Right lobe of liver (tissue), 4 donors: ENCODE results near the gene ARL15.

Experiments
- CTCF ChIP-seq, 4 donors: fragments of 200-600 bp in 3 of 4; fragments of 450-650 bp in 1 of 4; IDR thresholded peaks; one replicate each; pipeline versions ENCODE4 v1.5.1 to v1.8.0; 2016 to 2022; ENCODE audit warnings: antibody characterized with exemption in 4 of 4, mild to moderate bottlenecking in 2 of 4
- POLR2A ChIP-seq: fragments of 450-650 bp; IDR thresholded peaks from one replicate; pipeline ENCODE4 v1.6.1; 2017; ENCODE audit warnings: antibody characterized with exemption, mild to moderate bottlenecking
- donor health status: DM: no; HTN: no; CAD: no.
- donor health status: DM: no; HTN: no; CAD: no.
- donor health status: DM: no; HTN: yes; CAD: no.

- TF ChIP-seq CTCF (IDR thresholded peaks at IDR 0.05) (no peak), POLR2A (no peak)
Measured at GRCh38 chr5:54094706-54095105, 215.7 kb downstream of the ARL15 start.
